IgD-negative memory B cell (primary cell): Measurements from ENCODE around the gene MAN1B1. TPM values are rescaled to one million over a fixed set of nuclear protein-coding genes. Genes with fewer than 3 reads are reported as not detected.
"Not testable (repeated sequence)": the region's sequence is repeated elsewhere in the genome, so short reads cannot be mapped to it uniquely, and the experiment has no call there.

ENCODE experiments used
- H3K27ac Mint-ChIP-seq, 3 donors: one replicate each; pipeline ENCODE4 v1.8.0; 2020 to 2022; ENCODE audit warnings: mild to moderate bottlenecking in 3 of 3, mixed read lengths in 3 of 3, moderate library complexity in 1 of 3
- H3K27me3 Mint-ChIP-seq: one replicate; pipeline ENCODE4 v1.8.0; 2021; ENCODE audit warnings: mixed read lengths
- H3K36me3 Mint-ChIP-seq: one replicate; pipeline ENCODE4 v1.8.0; 2020; ENCODE audit warnings: mild to moderate bottlenecking, mixed read lengths
- H3K4me1 Mint-ChIP-seq, 3 donors: one replicate each; pipeline ENCODE4 v1.8.0; 2020 to 2022; ENCODE audit warnings: mixed read lengths in 3 of 3, mild to moderate bottlenecking in 1 of 3
- H3K4me3 Mint-ChIP-seq, 4 donors: one replicate each; pipeline ENCODE4 v1.8.0; 2020 to 2022; ENCODE audit warnings: mild to moderate bottlenecking in 4 of 4, mixed read lengths in 4 of 4, moderate library complexity in 3 of 4
- H3K9me3 Mint-ChIP-seq, 3 donors: one replicate each; pipeline ENCODE4 v1.8.0; 2020 to 2021; ENCODE audit warnings: mixed read lengths in 3 of 3, mild to moderate bottlenecking in 1 of 3
- polyA plus RNA-seq: library from polyadenylated mRNA; unstranded; fragments of 300-500 nt; fragmentation: Illumina TruSeq; gene quantifications from one replicate; pipeline ENCODE4 v1.2.3, GENCODE V29; 2021

MAN1B1 gene
- polyA plus RNA-seq, 1 donor from 2014 or later, result 27.5 TPM

DNA sequence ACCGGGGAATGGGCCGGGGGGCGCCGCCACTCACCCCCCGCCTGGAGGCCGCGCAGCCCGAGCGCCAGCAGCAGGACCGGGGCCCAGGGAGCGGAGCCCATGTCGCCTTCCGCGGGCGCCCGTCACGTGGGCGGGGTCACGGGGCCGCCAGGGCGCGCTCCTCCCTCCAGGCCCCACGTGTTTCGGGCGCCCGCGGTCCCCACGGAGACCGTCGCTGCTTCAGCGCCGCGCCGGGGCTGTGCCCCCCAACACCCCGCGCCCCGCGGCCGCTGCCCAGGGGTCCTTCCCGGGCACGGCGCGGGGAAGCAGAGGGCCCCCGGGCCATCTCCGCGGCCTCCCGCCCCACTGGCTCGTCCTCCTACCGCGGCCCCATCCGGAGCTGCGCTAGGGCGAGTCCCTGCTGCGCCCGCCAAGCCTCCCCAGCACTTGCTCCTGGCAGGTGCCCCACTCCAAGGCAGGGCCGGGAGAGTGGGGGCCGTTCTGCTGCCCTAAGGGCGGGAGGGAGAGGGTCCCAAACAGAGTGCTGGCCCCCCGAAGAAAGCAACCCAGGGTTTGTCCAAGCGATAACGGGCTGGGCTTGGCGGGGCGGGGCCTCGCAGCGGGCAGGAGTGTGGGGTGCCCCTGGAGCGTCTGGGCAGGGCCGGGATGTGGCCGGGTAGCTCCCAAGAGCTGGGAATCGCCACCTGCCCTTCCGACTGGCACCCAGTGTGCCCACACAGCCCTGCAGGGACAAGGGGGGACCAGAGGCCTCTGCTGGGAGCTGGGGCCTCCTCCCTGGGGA is 28.0 kb downstream of the MAN1B1 start, which contains the start of gene DPP7:
Gene DPP7, minus strand, starts transcription at position 121 of the 781 bp plus-strand sequence. Its CDS starts 20 bp downstream, at position 101.
- H3K4me3 Mint-ChIP-seq, result peak within 1 kb of the TSS; percentile 68 to 92 (median 82)
- H3K9me3 Mint-ChIP-seq, result no peaks in the 10 kb centered on the region
- H3K36me3 Mint-ChIP-seq, result no peaks in the 10 kb centered on the region
- H3K27ac Mint-ChIP-seq, result peak within 1 kb of the TSS in 1 of 3 donors; percentile 56
- H3K4me1 Mint-ChIP-seq, result peaks cover 9 to 12% (median 10%) of the 10 kb centered on the region in 3 donors
- no peaks in the 10 kb centered on the region for H3K27me3 Mint-ChIP-seq

DNA sequence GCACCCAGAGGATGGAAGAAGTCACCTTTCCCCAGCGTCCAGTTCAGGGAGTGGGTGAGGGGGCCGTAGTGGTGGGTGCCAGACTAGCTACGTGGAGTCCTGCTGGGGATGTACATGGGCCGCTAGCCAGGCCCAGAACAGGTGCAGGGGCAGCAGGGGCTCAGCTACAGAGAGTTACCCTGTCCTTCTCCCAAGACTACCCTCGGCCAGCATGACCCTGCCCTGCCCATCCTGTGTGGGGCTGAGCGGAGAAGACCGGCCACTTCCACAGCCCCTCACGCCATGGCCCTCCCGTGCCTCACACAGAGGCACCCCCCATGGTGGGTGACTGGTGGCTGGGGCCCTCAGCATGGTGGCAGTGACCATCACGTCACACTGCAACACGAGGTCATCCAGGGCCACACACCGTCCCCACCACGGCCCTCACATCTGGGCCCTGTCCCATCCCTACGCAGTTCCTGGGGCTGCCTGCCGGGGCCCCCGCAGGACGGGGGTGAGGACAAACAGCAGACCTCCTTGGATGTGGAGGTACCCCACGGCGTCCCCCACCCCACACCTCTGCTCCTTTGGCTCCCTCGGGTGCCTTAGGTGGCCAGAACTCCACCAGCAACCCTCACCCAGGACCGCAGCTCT is 28.7 kb downstream of the MAN1B1 start:
- Mint-ChIP-seq H3K27ac (peak overlapping the region in 1 of 3 donors; percentile 56), H3K4me1 (peaks cover 9 to 12% (median 10%) of the 10 kb centered on the region in 3 donors), H3K36me3 (no peaks in the 10 kb centered on the region), H3K4me3 (peak overlapping the region in 2 of 4 donors; percentile 25 to 76), H3K9me3 (no peaks in the 10 kb centered on the region), H3K27me3 (no peaks in the 10 kb centered on the region)

DNA sequence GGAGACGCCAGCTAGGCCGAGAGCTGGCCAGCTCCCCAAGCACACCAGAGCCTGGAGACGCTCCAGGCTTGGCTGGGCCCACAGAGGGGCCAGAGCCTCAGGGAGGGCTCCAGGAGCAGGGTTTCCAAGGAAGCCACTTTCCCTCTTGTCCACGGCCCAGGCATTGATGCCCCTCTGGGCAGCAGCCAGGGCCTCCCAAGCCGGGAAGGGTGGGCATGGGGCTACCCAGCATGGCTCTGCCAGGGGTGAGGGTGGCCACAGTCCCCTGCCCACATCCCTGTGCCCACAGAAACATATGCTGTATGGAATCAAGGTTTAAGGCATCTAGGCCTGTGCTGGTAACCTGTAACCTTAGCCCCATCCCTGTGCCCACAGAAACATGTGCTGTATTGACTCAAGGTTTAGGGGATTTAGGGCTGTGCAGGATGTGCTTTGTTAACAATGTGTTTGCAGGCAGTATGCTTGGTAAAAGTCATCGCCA is 29.3 kb downstream of the MAN1B1 start:
- peak overlapping the region in 1 of 3 donors; percentile 56 for H3K27ac Mint-ChIP-seq
- no peaks in the 10 kb centered on the region for H3K9me3 Mint-ChIP-seq
- H3K36me3 Mint-ChIP-seq, result no peaks in the 10 kb centered on the region
- H3K27me3 Mint-ChIP-seq, result no peaks in the 10 kb centered on the region
- peak overlapping the region in 1 of 4 donors; percentile 62 for H3K4me3 Mint-ChIP-seq
- H3K4me1 Mint-ChIP-seq, result peaks cover 9 to 12% (median 10%) of the 10 kb centered on the region in 3 donors

DNA sequence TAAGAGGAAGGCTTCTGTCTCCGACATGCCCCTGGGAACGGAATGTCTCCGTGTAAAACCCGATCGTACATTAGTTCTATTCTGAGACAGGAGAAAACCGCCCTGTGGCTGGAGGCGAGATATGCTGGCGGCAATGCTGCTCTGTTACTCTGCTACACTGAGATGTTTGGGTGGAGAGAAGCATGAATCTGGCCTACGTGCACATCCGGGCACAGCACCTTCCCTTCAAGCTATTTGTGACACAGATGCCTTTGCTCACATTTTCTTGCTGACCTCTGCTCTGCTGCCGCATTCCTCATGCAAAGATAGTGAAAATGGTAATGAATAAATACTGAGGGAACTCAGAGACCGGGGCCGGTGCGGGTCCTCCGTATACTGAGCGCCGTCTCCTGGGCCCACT is 29.9 kb downstream of the MAN1B1 start:
- Mint-ChIP-seq H3K9me3 (no peaks in the 10 kb centered on the region), H3K27ac (peak overlapping the region in 1 of 3 donors; percentile 56), H3K36me3 (no peaks in the 10 kb centered on the region), H3K4me3 (peak overlapping the region; percentile 27 to 78 (median 47)), H3K4me1 (peaks cover 10 to 12% (median 10%) of the 10 kb centered on the region in 3 donors), H3K27me3 (no peaks in the 10 kb centered on the region)

DNA sequence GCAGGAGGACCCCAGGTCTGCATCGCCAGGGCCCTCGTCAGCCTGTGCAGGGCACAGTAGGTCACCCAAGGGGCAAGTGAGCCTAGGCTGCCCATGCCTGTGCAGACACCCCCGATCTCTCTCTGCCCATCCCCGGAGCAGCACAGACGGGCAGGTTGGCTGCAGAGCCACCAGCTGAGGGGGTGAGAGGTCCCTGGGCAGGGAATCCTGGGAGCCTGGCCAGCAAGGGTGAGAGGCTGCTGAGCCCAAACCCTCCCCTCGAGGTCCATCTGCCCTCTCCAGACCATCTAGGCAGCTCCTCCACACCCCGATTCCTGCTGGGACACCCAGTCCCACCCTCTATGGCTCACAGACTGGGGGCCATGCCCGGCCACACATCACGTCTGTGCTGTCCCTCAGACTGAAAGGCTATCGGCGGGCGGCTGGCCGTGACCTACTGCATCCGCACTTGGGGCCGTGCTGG is 30.5 kb downstream of the MAN1B1 start:
- peak overlapping the region in 1 of 3 donors; percentile 56 for H3K27ac Mint-ChIP-seq
- H3K4me1 Mint-ChIP-seq, result peaks cover 15 to 16% (median 15%) of the 10 kb centered on the region in 3 donors
- H3K4me3 Mint-ChIP-seq, result peak overlapping the region in 1 of 4 donors; percentile 64
- no peaks in the 10 kb centered on the region for H3K27me3 Mint-ChIP-seq
- no peaks in the 10 kb centered on the region for H3K36me3 Mint-ChIP-seq
- H3K9me3 Mint-ChIP-seq, result no peaks in the 10 kb centered on the region

DNA sequence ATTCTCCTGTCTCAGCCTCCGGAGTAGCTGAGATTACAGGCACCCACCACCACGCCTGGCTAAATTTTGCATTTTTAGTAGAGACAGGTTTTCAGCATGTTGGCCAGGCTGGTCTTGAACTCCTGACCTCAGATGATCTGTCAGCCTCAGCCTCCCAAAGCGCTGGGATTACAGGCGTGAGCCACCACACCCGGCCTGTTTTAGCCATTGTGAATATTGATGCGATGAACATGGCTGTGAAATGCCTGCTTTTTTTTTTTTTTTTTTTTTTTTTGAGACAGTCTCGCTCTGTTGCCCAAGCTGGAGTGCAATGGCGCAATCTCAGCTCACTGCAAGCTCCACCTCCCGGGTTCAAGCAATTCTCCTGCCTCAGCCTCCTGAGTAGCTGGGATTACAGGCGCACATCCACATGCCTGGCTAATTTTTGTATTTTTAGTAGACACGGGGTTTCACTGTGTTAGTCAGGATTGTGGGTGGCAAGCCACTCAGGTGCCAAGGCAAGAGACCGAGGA is 31.4 kb downstream of the MAN1B1 start:
- not testable (repeated sequence) for H3K36me3 Mint-ChIP-seq, H3K9me3 Mint-ChIP-seq, H3K27me3 Mint-ChIP-seq
- Mint-ChIP-seq H3K27ac (peak overlapping the region in 1 of 3 donors; percentile 99), H3K4me1 (peaks cover 19 to 22% (median 20%) of the 10 kb centered on the region in 3 donors), H3K4me3 (peak overlapping the region in 1 of 4 donors; percentile 85)

DNA sequence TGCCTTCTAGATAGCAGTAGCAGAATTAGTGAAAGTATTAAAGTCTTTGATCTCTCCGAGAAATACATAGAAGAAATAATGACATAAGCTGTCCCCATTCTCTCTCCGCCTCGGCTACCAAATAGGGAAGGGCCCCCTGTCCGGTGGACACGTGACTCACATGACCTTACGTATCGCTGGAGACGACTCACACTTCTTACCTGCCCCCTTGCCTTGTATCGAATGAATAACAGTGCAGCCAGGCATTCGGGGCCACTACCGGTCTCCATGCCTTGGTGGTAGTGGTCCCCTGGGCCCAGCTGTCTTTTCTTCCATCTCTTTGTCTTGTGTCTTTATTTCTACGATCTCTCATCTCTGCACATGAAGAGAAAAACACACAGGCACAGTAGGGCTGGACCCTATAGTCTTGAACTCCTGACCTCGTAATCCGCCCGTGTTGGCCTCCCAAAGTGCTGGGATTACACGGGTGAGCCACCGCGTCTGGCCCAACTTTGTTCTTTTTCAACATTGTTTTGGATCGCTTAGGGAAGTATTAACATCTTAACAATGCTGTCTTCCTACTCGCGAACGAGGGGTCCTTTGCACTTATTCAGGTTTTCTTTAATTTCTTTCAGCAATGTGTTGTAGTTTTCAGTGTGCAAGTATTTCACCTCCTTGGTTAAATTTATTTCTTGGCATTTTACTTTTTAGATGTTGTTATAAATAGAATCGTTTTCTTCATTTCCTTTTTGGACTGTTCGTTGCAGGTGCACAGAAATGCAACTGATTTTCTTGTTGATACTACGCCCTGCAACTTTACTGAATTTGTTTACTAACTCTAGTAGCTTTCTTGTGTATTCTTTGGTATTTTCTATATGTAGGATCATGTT is 35.4 kb downstream of the MAN1B1 start:
- not testable (repeated sequence) for H3K27me3 Mint-ChIP-seq, H3K36me3 Mint-ChIP-seq, H3K9me3 Mint-ChIP-seq
- Mint-ChIP-seq H3K4me1 (peaks cover 28 to 34% (median 31%) of the 10 kb centered on the region in 3 donors), H3K4me3 (peak overlapping the region; percentile 70 to 92 (median 75)), H3K27ac (peak overlapping the region; percentile 87 to 93 (median 89))

DNA sequence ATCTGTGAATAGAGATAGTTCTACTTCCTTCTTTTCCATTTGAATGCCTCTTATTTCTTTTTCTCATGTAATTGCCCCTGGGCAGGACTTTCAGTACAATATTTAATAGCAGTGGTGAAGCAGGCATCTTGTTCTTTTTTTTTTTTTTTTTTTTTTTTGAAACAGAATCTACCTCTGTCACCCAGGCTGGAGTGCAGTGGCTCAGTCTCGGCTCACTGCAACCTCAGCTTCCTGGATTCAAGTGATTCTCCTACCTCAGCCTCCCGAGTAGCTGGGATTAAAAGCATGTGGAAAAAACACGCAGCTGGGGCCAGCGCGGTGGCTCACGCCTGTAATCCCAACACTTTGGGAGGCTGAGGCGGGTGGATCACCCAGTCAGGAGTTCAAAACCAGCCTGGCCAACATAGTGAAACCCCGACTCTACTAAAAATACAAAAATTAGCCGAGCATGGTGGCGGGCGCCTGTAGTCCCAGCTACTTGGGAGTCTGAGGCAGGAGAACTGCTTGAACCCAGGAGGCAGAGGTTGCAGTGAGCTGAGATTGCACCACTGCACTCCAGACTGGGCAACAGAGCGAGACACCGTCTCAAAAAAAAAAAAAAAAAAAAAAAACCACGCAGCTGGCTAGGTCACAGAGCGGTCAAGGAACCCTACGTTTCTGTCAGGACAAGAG is 36.1 kb downstream of the MAN1B1 start:
- not testable (repeated sequence) for H3K9me3 Mint-ChIP-seq, H3K36me3 Mint-ChIP-seq, H3K27me3 Mint-ChIP-seq
- Mint-ChIP-seq H3K27ac (peak overlapping the region; percentile 87 to 93 (median 89)), H3K4me1 (peaks cover 34 to 39% (median 36%) of the 10 kb centered on the region in 3 donors), H3K4me3 (peak overlapping the region; percentile 70 to 92 (median 75))

DNA sequence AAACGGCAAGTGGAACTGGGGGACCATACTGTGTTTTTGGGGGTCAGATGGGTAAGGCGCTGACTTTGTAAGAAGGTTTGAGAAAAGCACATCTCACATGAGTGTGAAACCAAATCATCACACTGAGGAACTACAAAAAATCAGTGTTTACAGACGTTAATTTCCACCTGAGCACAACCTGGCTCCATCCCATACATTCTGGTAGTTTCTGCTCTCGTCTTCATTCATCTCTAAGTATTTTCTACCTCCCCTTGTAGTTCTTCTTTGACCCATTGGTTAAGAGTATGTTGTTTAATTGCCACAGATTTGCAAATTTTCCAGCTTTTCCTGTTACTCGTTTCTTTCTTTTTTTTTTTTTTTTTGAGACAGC is 36.7 kb downstream of the MAN1B1 start:
- H3K36me3 Mint-ChIP-seq, result peaks cover 3% of the 10 kb centered on the region
- H3K9me3 Mint-ChIP-seq, result no peaks in the 10 kb centered on the region
- H3K27me3 Mint-ChIP-seq, result peaks cover 2% of the 10 kb centered on the region
- H3K4me1 Mint-ChIP-seq, result peaks cover 40 to 44% (median 40%) of the 10 kb centered on the region in 3 donors
- H3K27ac Mint-ChIP-seq, result peak overlapping the region in 2 of 3 donors; percentile 87 to 93
- H3K4me3 Mint-ChIP-seq, result peak overlapping the region; percentile 56 to 92 (median 68)

DNA sequence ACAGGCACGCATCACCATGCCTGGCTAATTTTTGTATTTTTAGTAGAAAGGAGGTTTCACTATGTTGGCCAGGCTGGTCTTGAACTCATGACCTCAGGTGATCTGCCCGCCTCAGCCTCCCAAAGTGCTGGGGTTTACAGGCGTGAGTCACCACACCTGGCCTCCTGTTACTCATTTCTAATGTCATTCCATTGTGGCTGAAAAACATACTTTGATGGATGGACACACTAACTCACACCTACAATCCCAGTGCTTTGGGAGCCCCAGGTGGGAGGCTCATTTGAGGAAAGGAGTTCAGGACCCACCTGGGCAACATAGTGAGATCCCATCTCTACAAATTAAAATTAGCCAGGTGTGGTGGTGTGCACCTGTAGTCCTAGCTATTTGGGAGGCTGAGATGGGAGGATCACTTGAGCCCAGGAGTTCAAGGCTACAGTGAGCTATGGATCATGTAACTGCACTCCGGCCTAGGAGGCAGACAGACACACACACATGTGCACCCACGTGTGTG is 37.2 kb downstream of the MAN1B1 start:
- not testable (repeated sequence) for H3K9me3 Mint-ChIP-seq, H3K36me3 Mint-ChIP-seq, H3K27me3 Mint-ChIP-seq
- peak overlapping the region in 1 of 3 donors; percentile 93 for H3K27ac Mint-ChIP-seq
- peak overlapping the region in 3 of 4 donors; percentile 30 to 71 (median 65) for H3K4me3 Mint-ChIP-seq
- peaks cover 43 to 45% (median 43%) of the 10 kb centered on the region in 3 donors for H3K4me1 Mint-ChIP-seq

DNA sequence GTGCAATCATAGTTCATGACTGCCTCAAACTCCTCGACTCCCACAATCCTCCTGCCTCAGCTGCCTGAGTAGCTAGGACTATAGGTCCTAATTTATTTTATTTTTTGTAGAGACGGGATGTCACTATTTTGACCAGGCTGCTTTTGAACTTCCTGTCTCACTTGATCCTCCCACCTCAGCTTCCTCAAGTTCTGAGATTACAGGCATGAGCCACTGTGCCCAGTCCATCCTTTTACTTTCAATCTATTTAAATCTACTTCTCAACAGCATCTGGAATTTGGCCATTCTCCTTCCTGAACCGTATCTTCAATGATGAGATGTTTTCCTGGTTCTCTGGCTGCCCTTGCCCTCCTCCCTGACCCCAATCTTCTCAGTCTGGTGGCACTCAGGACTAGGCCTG is 40.0 kb downstream of the MAN1B1 start:
- Mint-ChIP-seq H3K9me3 (no peaks in the 10 kb centered on the region), H3K4me1 (peaks cover 38 to 39% (median 38%) of the 10 kb centered on the region in 3 donors), H3K36me3 (peaks cover 3% of the 10 kb centered on the region), H3K27me3 (peaks cover 5% of the 10 kb centered on the region), H3K4me3 (peak overlapping the region; percentile 84 to 97 (median 85)), H3K27ac (peak overlapping the region; percentile 82 to 96 (median 93))

DNA sequence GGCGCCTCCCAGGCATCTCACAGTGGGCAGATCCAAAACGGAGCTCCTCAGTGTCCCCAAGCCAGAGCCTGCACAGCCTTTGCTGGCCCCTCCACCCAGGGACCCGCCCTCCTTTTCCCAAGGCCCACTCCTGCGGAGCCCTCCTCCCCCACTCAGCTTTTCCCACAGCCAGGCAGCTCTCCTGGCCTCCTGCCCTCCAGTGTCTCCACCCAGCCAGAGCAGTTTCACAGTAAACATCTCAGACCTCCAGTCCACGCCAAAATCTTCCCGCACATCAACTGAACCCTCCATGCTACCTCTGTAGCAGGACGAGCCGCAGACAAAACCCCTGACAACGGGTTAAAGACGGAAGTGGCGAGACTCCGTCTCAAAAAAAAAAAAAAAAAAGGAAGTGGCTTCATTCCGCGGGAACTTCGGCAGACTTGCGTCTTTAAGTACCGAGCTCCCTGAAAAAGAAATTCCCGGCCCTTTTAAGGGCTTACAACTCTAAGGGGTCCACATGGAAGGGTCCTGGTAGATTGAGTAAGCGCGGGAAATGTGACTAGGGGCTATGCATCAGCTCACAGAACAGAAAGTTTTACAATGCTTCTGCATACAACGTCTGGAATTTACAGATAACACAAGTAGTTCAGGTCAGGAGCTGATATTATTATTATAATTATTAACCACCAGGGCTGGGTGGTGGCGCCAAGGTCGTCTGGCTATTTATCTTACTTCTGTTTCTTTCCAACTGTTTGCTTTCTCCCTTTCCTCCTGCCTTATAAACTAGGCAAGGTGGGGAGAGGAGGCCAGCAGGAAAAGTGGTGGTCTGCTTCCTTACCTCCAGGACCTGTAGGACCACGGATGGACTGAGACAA is 40.7 kb downstream of the MAN1B1 start:
- Mint-ChIP-seq H3K4me1 (peaks cover 31 to 32% (median 31%) of the 10 kb centered on the region in 3 donors), H3K27ac (peak overlapping the region; percentile 82 to 97 (median 93)), H3K36me3 (peaks cover 3% of the 10 kb centered on the region), H3K27me3 (peaks cover 5% of the 10 kb centered on the region), H3K9me3 (no peaks in the 10 kb centered on the region), H3K4me3 (peak overlapping the region; percentile 84 to 97 (median 90))
